CD4-positive, alpha-beta T cell (primary cell): ENCODE data around the gene ADGRV1. TPM values are rescaled to one million over a fixed set of nuclear protein-coding genes. Genes with fewer than 3 reads are reported as not detected.
"Not testable (repeated sequence)": the region's sequence is repeated elsewhere in the genome, so short reads cannot be mapped to it uniquely, and the experiment has no call there.

Experiments used
- ATAC-seq: fragments of 200-7000 bp; cut with Tn5 transposase; one replicate; pipeline ENCODE4 v1.10.0; 2022; ENCODE audit warnings: mild to moderate bottlenecking; ENCODE audit not compliant: poor library complexity
- CTCF ChIA-PET: fragments of 350-600 bp; sonication (Branson Sonifier 250); formaldehyde crosslinking; loops from one replicate; lab custom pipeline; 2021; ENCODE audit warnings: antibody characterized with exemption, inconsistent platforms; lab: Charles Lee
- POLR2A ChIA-PET: fragments of 350-600 bp; sonication (Branson Sonifier 250); formaldehyde crosslinking; loops from one replicate; lab custom pipeline; 2021; ENCODE audit warnings: antibody characterized with exemption, inconsistent platforms; lab: Charles Lee
- DNase-seq, 14 experiments: peaks; one replicate each; pipeline ENCODE4 v3.0.0-alpha.2; 2013 to 2020; ENCODE audit warnings: mixed read lengths in 2 of 14
- H3K27ac ChIP-seq, 2 donors: one replicate each; pipeline versions ENCODE4 v1.5.1 to v1.7.0; 2013; ENCODE audit warnings: low read length in 2 of 2, low read depth in 1 of 2, mild to moderate bottlenecking in 1 of 2
- H3K27me3 ChIP-seq, 2 experiments: 1 replicate in 1 of 2; 2 replicates in 1 of 2; pipeline versions ENCODE4 v1.6.1 to v1.7.0; 2013; ENCODE audit warnings: low read length in 2 of 2, control low read depth in 1 of 2, mild to moderate bottlenecking in 1 of 2, moderate library complexity in 1 of 2; ENCODE audit not compliant: insufficient read depth in 2 of 2, control insufficient read depth in 1 of 2
- H3K36me3 ChIP-seq: one replicate; pipeline ENCODE4 v1.6.1; 2013; ENCODE audit warnings: low read length, control low read depth; ENCODE audit not compliant: insufficient read depth
- H3K4me1 ChIP-seq: one replicate; pipeline ENCODE4 v1.6.1; 2013; ENCODE audit warnings: low read length, control low read depth; ENCODE audit not compliant: insufficient read depth
- H3K4me3 ChIP-seq: one replicate; pipeline ENCODE4 v1.5.1; 2013; ENCODE audit warnings: mild to moderate bottlenecking, low read length, moderate library complexity
- H3K9me3 ChIP-seq, 2 experiments: 1 replicate in 1 of 2; 2 replicates in 1 of 2; pipeline versions ENCODE4 v1.6.1 to v1.7.0; 2013; ENCODE audit warnings: low read length in 2 of 2, mild to moderate bottlenecking in 2 of 2, control low read depth in 1 of 2, moderate library complexity in 1 of 2; ENCODE audit not compliant: control insufficient read depth in 1 of 2, insufficient read depth in 1 of 2
- H3K27ac Mint-ChIP-seq: one replicate; pipeline ENCODE4 v1.8.0; 2020; ENCODE audit warnings: mixed read lengths
- H3K27me3 Mint-ChIP-seq: one replicate; pipeline ENCODE4 v1.8.0; 2021; ENCODE audit warnings: mixed read lengths
- H3K36me3 Mint-ChIP-seq: one replicate; pipeline ENCODE4 v1.8.0; 2021; ENCODE audit warnings: low read depth, mixed read lengths
- H3K4me1 Mint-ChIP-seq: one replicate; pipeline ENCODE4 v1.8.0; 2021; ENCODE audit warnings: low read depth, mixed read lengths
- H3K4me3 Mint-ChIP-seq: one replicate; pipeline ENCODE4 v1.8.0; 2020; ENCODE audit warnings: mild to moderate bottlenecking, mixed read lengths
- H3K9me3 Mint-ChIP-seq: one replicate; pipeline ENCODE4 v1.8.0; 2020; ENCODE audit warnings: mixed read lengths
- CTCF ChIP-seq: fragments of 200-600 bp; IDR thresholded peaks from one replicate; pipeline ENCODE4 v1.8.0; 2022; ENCODE audit warnings: antibody characterized with exemption, mild to moderate bottlenecking
- intact Hi-C, 2 experiments: fragments of 100-400 bp; cut with DNase I in 1 of 2; cut with micrococcal nuclease in 1 of 2; formaldehyde crosslinking; loops; one replicate each; pipeline versions ENCODE4 v1.15.1 to v1.9.0; 2023 to 2025; cut with DNase I, micrococcal nuclease
- total RNA-seq, 174 experiments: library from RNA in 2 of 174; stranded (reverse) in 2 of 174; gene quantifications; one replicate each; pipeline ENCODE4 v1.2.3 and lab custom pipeline; 2021 to 2026

ADGRV1 gene
- total RNA-seq, 2 experiments from 2014 or later = 0.81 to 1.2 TPM

- Mint-ChIP-seq H3K4me3 (no peak overlapping the region), H3K27me3 (peaks cover 16% of the 10 kb centered on the region)
Measured at GRCh38 chr5:90793183-90793582, 234.6 kb downstream of the ADGRV1 start.

GRCh38 chr5:90796919-90797318, 238.3 kb downstream of the ADGRV1 start:
- H3K27me3 ChIP-seq, intact Hi-C loops, POLR2A ChIA-PET, H3K36me3 Mint-ChIP-seq, H3K4me3 ChIP-seq, H3K27ac Mint-ChIP-seq, H3K36me3 ChIP-seq, H3K4me3 Mint-ChIP-seq, H3K4me1 Mint-ChIP-seq, H3K27ac ChIP-seq, DNase-seq, H3K9me3 ChIP-seq, ATAC-seq, H3K4me1 ChIP-seq, CTCF ChIA-PET: not testable (repeated sequence)
- H3K9me3 Mint-ChIP-seq = peaks cover 14% of the 10 kb centered on the region
- H3K27me3 Mint-ChIP-seq = peaks cover 10% of the 10 kb centered on the region

More at GRCh38 chr5:90793183-90793582, 234.6 kb downstream of the ADGRV1 start:
- ChIA-PET CTCF (interaction anchor here (2.3 kb wide), 1 partner anchor 9 kb away, joined by 11 read pairs; no protein-coding TSS in a partner anchor), POLR2A (no interaction called here)
- H3K9me3 ChIP-seq = peaks cover 0 to 10% of the 10 kb centered on the region in 2 experiments
- intact Hi-C loops = no loop called here
- Mint-ChIP-seq H3K4me1 (no peaks in the 10 kb centered on the region), H3K9me3 (peaks cover 9% of the 10 kb centered on the region), H3K27ac (no peak overlapping the region), H3K36me3 (no peaks in the 10 kb centered on the region)
- H3K4me1 ChIP-seq = no peaks in the 10 kb centered on the region
- no peak overlapping the region for H3K4me3 ChIP-seq
- H3K27ac ChIP-seq = no peak overlapping the region
- no peaks in the 10 kb centered on the region for H3K27me3 ChIP-seq
- no peaks in the 10 kb centered on the region for H3K36me3 ChIP-seq
- ATAC-seq (no peak), DNase-seq (no peak)
- TF ChIP-seq CTCF = no peak

- ATAC-seq, H3K27me3 Mint-ChIP-seq, H3K9me3 ChIP-seq, H3K27ac Mint-ChIP-seq, DNase-seq, CTCF ChIA-PET, H3K36me3 Mint-ChIP-seq, H3K4me3 ChIP-seq, H3K27me3 ChIP-seq, H3K4me1 Mint-ChIP-seq, H3K4me3 Mint-ChIP-seq, POLR2A ChIA-PET, H3K4me1 ChIP-seq, H3K27ac ChIP-seq, H3K36me3 ChIP-seq: not testable (repeated sequence)
- intact Hi-C loops = loop anchor here (5.0 kb wide), 1 partner anchor 617 kb away; no protein-coding TSS in a partner anchor
- H3K9me3 Mint-ChIP-seq = peaks cover 14% of the 10 kb centered on the region
Measured at GRCh38 chr5:90800082-90800481, 241.5 kb downstream of the ADGRV1 start.

- H3K27me3 ChIP-seq, CTCF ChIA-PET, DNase-seq, H3K4me1 ChIP-seq, H3K27me3 Mint-ChIP-seq, H3K36me3 ChIP-seq, H3K4me3 ChIP-seq, H3K9me3 ChIP-seq, ATAC-seq, H3K4me1 Mint-ChIP-seq, H3K36me3 Mint-ChIP-seq, H3K27ac ChIP-seq, H3K4me3 Mint-ChIP-seq, H3K27ac Mint-ChIP-seq, POLR2A ChIA-PET: not testable (repeated sequence)
- peaks cover 14% of the 10 kb centered on the region for H3K9me3 Mint-ChIP-seq
- intact Hi-C loops = loop anchor here (5.0 kb wide), 1 partner anchor 617 kb away; no protein-coding TSS in a partner anchor
Measured at GRCh38 chr5:90800515-90800914, 241.9 kb downstream of the ADGRV1 start.
